Ascending aorta (tissue), 2 donors: Measurements from ENCODE around the gene C18orf54. TPM values are rescaled to one million over a fixed set of nuclear protein-coding genes. Genes with fewer than 3 reads are reported as not detected.

Experiments
- DNase-seq, 2 donors: peaks; one replicate each; pipeline ENCODE4 v3.0.0-alpha.2; 2019; ENCODE audit warnings: low spot score in 2 of 2
- H3K27ac ChIP-seq, 2 donors: fragments of 200-600 bp; sonication (generic); one replicate each; pipeline ENCODE4 v1.5.1; 2016 to 2017; ENCODE audit warnings: mild to moderate bottlenecking in 1 of 2
- H3K27me3 ChIP-seq: fragments of 200-600 bp; sonication (generic); one replicate; pipeline ENCODE4 v1.5.1; 2017
- H3K36me3 ChIP-seq, 2 donors: fragments of 200-600 bp; sonication (generic); one replicate each; pipeline ENCODE4 v1.5.1; 2016
- H3K4me1 ChIP-seq, 2 donors: fragments of 200-600 bp; sonication (generic); one replicate each; pipeline ENCODE4 v1.5.1; 2016 to 2017; ENCODE audit warnings: mild to moderate bottlenecking in 1 of 2
- H3K4me3 ChIP-seq, 2 donors: fragments of 200-600 bp; sonication (generic); one replicate each; pipeline ENCODE4 v1.5.1; 2016 to 2017; ENCODE audit warnings: mild to moderate bottlenecking in 1 of 2
- H3K9me3 ChIP-seq, 2 donors: fragments of 200-600 bp; sonication (generic); one replicate each; pipeline ENCODE4 v1.5.1; 2016
- CTCF ChIP-seq, 3 experiments: fragments of 200-600 bp in 2 of 3; fragments of 450-650 bp in 1 of 3; sonication (generic) in 2 of 3; IDR thresholded peaks; one replicate each; pipeline ENCODE4 v1.5.1; 2016 to 2019; ENCODE audit warnings: antibody characterized with exemption in 3 of 3, mild to moderate bottlenecking in 1 of 3, moderate library complexity in 1 of 3
- intact Hi-C: fragments of 100-400 bp; cut with DNase I; formaldehyde crosslinking; loops from one replicate; pipeline ENCODE4 v1.15.1; 2023
- total RNA-seq: library from RNA; depleted of rRNA; stranded (reverse); fragments of >200 nt; gene quantifications from one replicate; pipeline ENCODE4 v1.1.0, GENCODE V29; 2016

The C18orf54 gene
- total RNA-seq, 1 donor from 2014 or later = 0.96 TPM

GRCh38 chr18:54388203-54389142 is 30.8 kb downstream of the C18orf54 start:
- Histone ChIP-seq H3K9me3 (no peaks in the 10 kb centered on the region), H3K27me3 (no peaks in the 10 kb centered on the region), H3K4me1 (no peaks in the 10 kb centered on the region), H3K4me3 (no peak overlapping the region), H3K27ac (no peak overlapping the region), H3K36me3 (no peaks in the 10 kb centered on the region)
- no peak for TF ChIP-seq CTCF (IDR thresholded peaks at IDR 0.05)
- intact Hi-C loops = no loop called here
- no peak for DNase-seq

- intact Hi-C loops = no loop called here
- Histone ChIP-seq H3K9me3 (no peaks in the 10 kb centered on the region), H3K4me3 (no peak overlapping the region), H3K36me3 (no peaks in the 10 kb centered on the region), H3K4me1 (no peaks in the 10 kb centered on the region), H3K27ac (no peak overlapping the region), H3K27me3 (no peaks in the 10 kb centered on the region)
- no peak for DNase-seq
- TF ChIP-seq CTCF (IDR thresholded peaks at IDR 0.05) = no peak
Measured at GRCh38 chr18:54389143-54389505, 31.4 kb downstream of the C18orf54 start.

GRCh38 chr18:54390838-54391237 is 33.1 kb downstream of the C18orf54 start:
- no peaks in the 10 kb centered on the region for H3K9me3 ChIP-seq
- TF ChIP-seq CTCF (IDR thresholded peaks at IDR 0.05) = no peak
- intact Hi-C loops = no loop called here

GRCh38 chr18:54392543-54393023 is 34.9 kb downstream of the C18orf54 start:
- Histone ChIP-seq H3K4me3 (no peak overlapping the region), H3K36me3 (no peaks in the 10 kb centered on the region), H3K27me3 (no peaks in the 10 kb centered on the region), H3K9me3 (no peaks in the 10 kb centered on the region), H3K27ac (no peak overlapping the region), H3K4me1 (no peaks in the 10 kb centered on the region)
- peak in 2 of 3 experiments; percentile 56 to 62 for TF ChIP-seq CTCF (IDR thresholded peaks at IDR 0.05)
- intact Hi-C loops = no loop called here
- no peak for DNase-seq

More at GRCh38 chr18:54390838-54391237, 33.1 kb downstream of the C18orf54 start:
- no peaks in the 10 kb centered on the region for H3K4me1 ChIP-seq
- no peak for DNase-seq
- no peaks in the 10 kb centered on the region for H3K27me3 ChIP-seq
- no peak overlapping the region for H3K27ac ChIP-seq
- H3K4me3 ChIP-seq = no peak overlapping the region
- H3K36me3 ChIP-seq = no peaks in the 10 kb centered on the region

- Histone ChIP-seq H3K27ac (no peak overlapping the region), H3K4me3 (no peak overlapping the region), H3K9me3 (no peaks in the 10 kb centered on the region), H3K36me3 (no peaks in the 10 kb centered on the region), H3K27me3 (no peaks in the 10 kb centered on the region), H3K4me1 (no peaks in the 10 kb centered on the region)
- intact Hi-C loops = no loop called here
- no peak for TF ChIP-seq CTCF (IDR thresholded peaks at IDR 0.05)
- DNase-seq = no peak
Measured at GRCh38 chr18:54393648-54394294, 36.1 kb downstream of the C18orf54 start.
